Small intestine (tissue), 16 donors: Measurements from ENCODE around the gene NYAP1. TPM values are rescaled to one million over a fixed set of nuclear protein-coding genes. Genes with fewer than 3 reads are reported as not detected.
A peak's percentile ranks its signal among the peaks of the same experiment; 100 is the strongest.
"Not testable (repeated sequence)": the region's sequence is repeated elsewhere in the genome, so short reads cannot be mapped to it uniquely, and the experiment has no call there.

ENCODE experiments used
- DNase-seq, 2 donors: peaks; one replicate each; pipeline versions ENCODE4 v3.0.0 to v3.0.0-alpha.2; 2013
- FAIRE-seq: peaks from 2 replicates; lab custom pipeline; 2012; peaks lifted over from hg19 to GRCh38; lab: Jason Lieb, UNC
- H3K27ac ChIP-seq, 3 donors: one replicate each; pipeline ENCODE4 v1.5.1; 2013; ENCODE audit warnings: low read length in 2 of 3, mild to moderate bottlenecking in 2 of 3, control low read depth in 1 of 3, inconsistent platforms in 1 of 3, low read depth in 1 of 3, moderate library complexity in 1 of 3
- H3K27me3 ChIP-seq, 3 donors: one replicate each; pipeline ENCODE4 v1.6.1; 2013; ENCODE audit warnings: low read length in 3 of 3, inconsistent platforms in 1 of 3; ENCODE audit not compliant: control insufficient read depth in 3 of 3, insufficient read depth in 3 of 3
- H3K36me3 ChIP-seq, 3 donors: one replicate each; pipeline ENCODE4 v1.6.1; 2013; ENCODE audit warnings: low read length in 3 of 3, inconsistent platforms in 1 of 3, low read depth in 1 of 3, mild to moderate bottlenecking in 1 of 3, moderate library complexity in 1 of 3; ENCODE audit not compliant: control insufficient read depth in 3 of 3, insufficient read depth in 2 of 3
- H3K4me1 ChIP-seq, 3 donors: one replicate each; pipeline ENCODE4 v1.6.1; 2013; ENCODE audit warnings: low read length in 2 of 3, inconsistent platforms in 1 of 3, low read depth in 1 of 3, mild to moderate bottlenecking in 1 of 3, moderate library complexity in 1 of 3; ENCODE audit not compliant: control insufficient read depth in 3 of 3, insufficient read depth in 2 of 3
- H3K4me3 ChIP-seq, 3 donors: one replicate each; pipeline ENCODE4 v1.5.1; 2013; ENCODE audit warnings: low read length in 3 of 3, control low read depth in 1 of 3, inconsistent platforms in 1 of 3, low read depth in 1 of 3, mild to moderate bottlenecking in 1 of 3, moderate library complexity in 1 of 3
- H3K9me3 ChIP-seq, 2 donors: one replicate each; pipeline ENCODE4 v1.6.1; 2013; ENCODE audit warnings: low read depth in 1 of 2, low read length in 1 of 2; ENCODE audit not compliant: control insufficient read depth in 2 of 2, insufficient read depth in 1 of 2
- WGBS, 3 donors: extraction: QIAGEN DNeasy Blood & Tissue Kit; methylation state at CpG; one replicate each; pipeline ENCODE4 v1.1.7; 2013; 5-methylcytosine and 5-hydroxymethylcytosine counted together
- long read RNA-seq, 10 donors: transcript quantifications; one replicate each; lab custom pipeline, GENCODE V29; 2026
- polyA plus RNA-seq, 4 donors: library from polyadenylated mRNA; stranded (reverse) in 3 of 4; unstranded in 1 of 4; fragments of 200-250 nt in 3 of 4; fragments of 120-200 nt in 1 of 4; gene quantifications; one replicate each; pipeline versions ENCODE4 v1.2.1 to v1.2.3, GENCODE V29; 2013
- donor health status: healthy with polysubstance abuse.
- donor health status: control.
- donor health status: control.
- donor health status: Bipolar disorder and iron deficiency.
- donor health status: healthy.

NYAP1 gene
- 1 to 10 TPM in 2 of 4 donors, not detected in 2; 1.1 to 2.3 TPM for polyA plus RNA-seq
- long read RNA-seq, donor 1, partial matches to known transcripts = 0 of 1 reads
- long read RNA-seq, donor 1, other reads (novel, unspliced or antisense) = 0 of 1 reads
- long read RNA-seq, donor 2 = 0 reads
- long read RNA-seq, donor 3 = 0 reads
- long read RNA-seq, donor 4 = 0 reads
- long read RNA-seq, donor 5 = 0 reads
- long read RNA-seq, donor 6 = 0 reads
- long read RNA-seq, donor 7 = 0 reads
- long read RNA-seq, donor 8 = 0 reads
- long read RNA-seq, donor 9 = 0 reads
- long read RNA-seq, donor 10 = 0 reads

DNA sequence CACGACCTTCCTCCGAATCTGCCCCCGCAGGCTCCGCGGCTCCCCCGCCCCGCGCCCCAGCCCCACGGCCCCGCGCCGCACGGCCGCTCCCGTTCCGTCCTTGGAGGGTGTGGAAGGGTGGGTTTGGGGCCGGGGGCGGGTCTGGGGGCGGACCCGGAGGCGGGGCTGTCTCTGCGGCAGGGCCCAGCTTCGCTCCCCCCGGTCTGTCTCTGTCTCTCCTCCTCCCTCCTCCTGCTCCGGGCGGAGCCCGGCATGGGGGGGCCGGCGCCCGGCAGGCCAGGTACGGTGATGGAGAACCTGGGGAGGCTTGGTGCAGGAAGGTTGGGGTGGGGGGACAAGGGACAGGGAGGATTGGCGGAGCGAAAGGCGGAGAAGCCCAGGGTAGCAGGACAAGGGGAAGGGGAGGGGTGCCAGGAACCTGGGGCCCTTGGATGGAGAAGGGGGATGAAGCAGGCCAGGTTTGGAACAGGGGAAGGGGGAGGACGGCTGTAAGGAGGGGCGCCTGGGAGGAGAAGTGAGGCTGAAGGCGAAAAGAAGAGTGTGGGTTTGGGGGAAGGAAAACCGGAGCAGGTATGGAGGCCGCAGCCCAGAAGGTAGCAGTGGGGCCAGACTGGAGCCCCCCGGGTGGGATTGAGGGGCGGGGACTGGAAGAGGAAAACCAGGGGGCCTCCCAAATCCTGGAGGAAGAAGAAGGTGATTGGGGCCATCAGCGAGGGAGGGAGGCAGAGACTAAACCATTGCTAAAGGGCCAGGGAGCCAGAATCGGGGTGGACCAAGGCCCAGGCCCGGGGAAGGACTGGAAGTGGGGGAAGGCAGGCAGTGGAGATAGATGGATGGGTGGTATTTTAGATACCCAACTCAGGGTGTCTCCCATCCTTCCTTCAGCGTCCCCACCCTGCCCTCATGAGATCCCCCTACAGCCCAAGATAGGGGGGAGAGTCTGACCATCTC is at the start of gene NYAP1:
TSS of gene NYAP1 (plus strand) at position 206 of the 951 bp plus-strand sequence. CDS start 1,385 bp downstream, outside the sequence.
- H3K4me3 ChIP-seq = peak within 1 kb of the TSS; percentile 45 to 78 (median 54)
- no peak for FAIRE-seq
- 23 to 46% (median 38%) methylated on average over 25 to 45 of the region's 45 CpGs for WGBS, 3 donors

DNA sequence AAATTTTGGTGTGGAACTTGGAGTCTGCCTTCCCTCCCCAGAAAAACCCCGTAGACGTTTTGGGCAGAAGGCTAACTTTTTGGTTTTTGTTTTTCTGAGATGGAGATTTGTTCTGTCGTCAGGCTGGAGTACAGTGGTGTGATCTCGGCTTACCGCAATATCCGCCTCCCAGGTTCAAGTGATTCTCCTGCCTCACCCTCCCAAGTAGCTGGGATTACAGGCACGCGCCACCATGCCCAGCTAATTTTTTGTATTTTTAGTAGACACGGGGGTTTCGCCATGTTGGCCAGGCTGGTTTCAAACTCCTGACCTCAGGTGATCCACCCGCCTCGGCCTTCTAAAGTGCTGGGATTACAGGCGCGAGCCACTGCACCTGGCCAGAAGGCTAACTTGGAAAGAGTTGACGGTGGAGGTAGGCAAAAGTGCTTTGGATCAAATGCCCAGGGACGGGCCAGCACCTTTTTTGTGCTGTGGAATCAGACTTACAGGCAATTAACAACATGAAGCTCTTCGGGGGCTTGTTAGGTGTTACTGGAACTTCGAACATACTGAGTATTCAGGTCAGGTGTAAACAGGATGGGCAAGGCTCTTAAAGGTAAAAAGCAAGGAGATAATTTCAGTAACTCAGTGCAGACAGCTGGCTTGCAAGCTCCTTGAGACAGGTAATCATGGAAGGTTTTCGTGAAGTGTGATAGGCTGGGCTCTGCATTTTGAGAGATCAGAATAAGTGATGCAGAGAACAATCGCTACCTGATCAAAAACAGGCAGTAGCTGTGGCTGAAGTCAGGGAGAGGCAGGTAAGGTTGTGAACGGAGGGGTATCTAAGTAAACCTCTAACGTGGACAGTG is 49.2 kb upstream of the NYAP1 start:
- Histone ChIP-seq H3K36me3 (peaks cover 0 to 49% (median 0%) of the 10 kb centered on the region in 3 donors), H3K27ac (peak overlapping the region; percentile 95 to 97 (median 97)), H3K4me3 (peak overlapping the region in 2 of 3 donors; percentile 90), H3K4me1 (peaks cover 2 to 36% (median 5%) of the 10 kb centered on the region in 3 donors), H3K9me3 (no peaks in the 10 kb centered on the region), H3K27me3 (no peaks in the 10 kb centered on the region)
- FAIRE-seq (no peak), DNase-seq (peak in 1 of 2 donors; percentile 23)
- WGBS, 3 donors = 67 to 77% (median 69%) methylated on average over 22 of the region's 22 CpGs

More for the DNA sequence above, at the start of gene NYAP1:
- Histone ChIP-seq H3K27ac (peak within 1 kb of the TSS in 1 of 3 donors; percentile 14), H3K36me3 (no peaks in the 10 kb centered on the region), H3K9me3 (no peaks in the 10 kb centered on the region), H3K4me1 (peaks cover 0 to 13% (median 4%) of the 10 kb centered on the region in 3 donors), H3K27me3 (no peaks in the 10 kb centered on the region)
- DNase-seq = peak; percentile 48 to 73

DNA sequence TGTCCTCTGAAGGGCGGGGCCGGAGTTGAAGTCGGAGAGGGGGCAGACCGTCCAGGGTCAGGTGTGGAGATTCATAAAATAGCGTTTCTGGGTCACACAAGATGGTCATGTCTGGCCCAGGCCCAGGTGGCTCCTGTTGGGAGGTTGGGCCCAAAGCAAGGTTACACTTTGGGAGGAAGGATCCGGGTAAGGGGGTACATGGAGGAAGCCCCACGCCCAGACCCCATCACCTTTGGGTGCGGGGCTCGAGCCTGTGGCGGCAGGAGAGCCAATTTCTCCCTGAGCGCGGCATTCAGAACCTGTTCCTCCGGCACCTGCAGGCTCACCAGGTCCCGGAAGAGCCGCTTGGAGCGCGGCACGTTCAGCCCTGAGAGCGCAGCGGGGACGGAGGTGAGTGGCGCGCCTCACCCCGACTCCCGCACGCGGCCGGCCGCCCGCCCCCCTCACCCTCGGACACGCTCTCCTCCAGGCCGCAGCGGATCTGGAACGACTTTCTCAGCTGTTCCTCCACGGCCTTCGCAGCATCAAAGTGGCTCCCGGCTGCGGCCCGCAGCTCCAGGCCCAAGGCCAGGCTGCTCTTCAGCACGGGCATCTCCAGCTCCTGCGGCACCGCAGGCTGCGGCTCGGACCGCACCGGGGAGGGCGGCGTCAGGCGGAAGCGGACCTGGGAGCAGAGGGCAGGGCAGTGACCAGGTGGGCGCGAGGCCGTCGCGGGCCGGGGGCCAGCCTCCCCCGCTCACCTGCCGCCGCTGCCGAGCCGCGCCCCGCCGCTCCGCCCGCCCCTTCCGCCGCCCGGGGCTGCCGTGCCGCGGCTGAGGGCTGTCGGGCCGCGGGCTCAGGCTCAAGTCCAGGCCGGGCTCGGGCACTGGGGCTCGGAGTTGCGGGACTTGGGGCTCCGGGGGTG is 48.1 kb upstream of the NYAP1 start:
- Histone ChIP-seq H3K27ac (peak overlapping the region; percentile 95 to 97 (median 97)), H3K4me3 (peak overlapping the region; percentile 83 to 90 (median 90)), H3K4me1 (peaks cover 2 to 33% (median 5%) of the 10 kb centered on the region in 3 donors), H3K9me3 (no peaks in the 10 kb centered on the region), H3K36me3 (peaks cover 0 to 47% (median 0%) of the 10 kb centered on the region in 3 donors), H3K27me3 (no peaks in the 10 kb centered on the region)
- no peak for FAIRE-seq
- 1 to 2% (median 1%) methylated on average over 46 to 81 of the region's 81 CpGs for WGBS, 3 donors
- peak; percentile 59 to 79 for DNase-seq

DNA sequence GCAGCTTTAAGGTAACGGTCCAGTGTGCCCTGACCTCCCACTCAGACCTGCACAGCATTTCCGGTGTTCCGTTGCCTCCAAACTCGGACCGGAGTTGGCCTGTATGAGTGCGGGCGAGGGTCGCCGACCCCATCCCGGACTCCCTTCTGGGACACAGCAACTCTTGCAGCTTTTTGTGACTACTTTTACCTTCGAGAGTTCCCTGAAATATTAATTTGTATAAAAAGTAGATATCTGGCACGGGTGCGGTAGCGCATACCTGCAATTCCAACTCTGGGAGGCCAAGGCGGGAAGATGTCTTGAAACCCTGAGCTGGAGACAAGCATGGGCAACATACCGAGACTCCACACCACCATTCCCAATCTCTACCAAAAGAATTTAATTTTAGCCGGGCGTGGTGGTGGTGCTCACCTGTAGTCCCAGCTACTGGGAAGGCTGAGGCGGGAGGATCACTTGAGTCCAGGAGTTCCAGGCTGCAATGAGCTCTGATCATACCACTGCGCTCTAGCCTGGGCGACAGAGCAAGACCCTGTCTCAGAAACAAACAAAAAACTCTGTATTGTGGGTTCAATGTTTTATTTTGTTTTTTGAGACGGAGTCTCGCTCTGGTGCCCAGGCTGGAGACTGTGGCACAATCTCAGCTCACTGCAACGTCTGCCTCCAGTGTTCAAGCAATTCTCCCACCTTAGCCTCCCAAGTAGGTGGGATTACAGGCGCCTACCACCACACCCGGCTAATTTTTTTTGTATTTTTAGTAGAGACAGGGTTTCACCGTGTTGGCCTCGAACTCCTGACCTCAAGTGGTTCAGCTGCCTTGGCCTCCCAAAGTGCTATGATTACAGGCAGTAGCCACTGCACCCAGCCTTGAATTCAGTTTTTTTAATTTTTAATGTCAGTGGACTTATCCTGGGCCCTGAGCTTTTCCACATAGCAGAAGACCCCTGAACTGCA is 46.3 kb upstream of the NYAP1 start:
- FAIRE-seq = no peak
- WGBS, 3 donors = 90 to 93% (median 93%) methylated on average over 28 of the region's 28 CpGs
- Histone ChIP-seq H3K36me3 (peaks cover 0 to 35% (median 0%) of the 10 kb centered on the region in 3 donors), H3K4me3 (no peak overlapping the region), H3K4me1 (peaks cover 0 to 15% (median 5%) of the 10 kb centered on the region in 3 donors), H3K9me3 (no peaks in the 10 kb centered on the region), H3K27me3 (no peaks in the 10 kb centered on the region), H3K27ac (no peak overlapping the region)
- DNase-seq = no peak

DNA sequence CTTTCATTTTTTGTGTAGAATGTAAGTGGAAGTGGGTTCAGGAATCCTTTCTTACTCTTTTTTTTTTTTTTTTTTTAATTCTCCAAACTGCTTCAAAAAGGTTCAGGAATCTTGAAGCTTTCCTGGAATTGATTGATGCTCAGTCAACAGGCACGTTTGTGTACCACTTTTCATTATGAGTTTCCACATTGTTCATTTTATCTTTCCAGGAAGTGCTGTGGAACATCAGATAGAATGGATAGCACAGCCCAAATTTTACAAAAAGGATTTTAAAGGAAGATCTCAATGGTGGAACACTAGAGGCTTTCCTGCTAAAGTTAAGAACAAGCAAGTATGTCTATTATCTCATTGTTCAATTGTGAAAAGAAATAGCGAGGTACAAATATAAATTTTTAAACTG is 45.6 kb upstream of the NYAP1 start:
- H3K36me3 ChIP-seq = peaks cover 0 to 28% (median 0%) of the 10 kb centered on the region in 3 donors
- no peak overlapping the region for H3K4me3 ChIP-seq
- no peaks in the 10 kb centered on the region for H3K9me3 ChIP-seq
- 50 to 55% (median 54%) methylated on average over 2 of the region's 2 CpGs for WGBS, 3 donors
- FAIRE-seq (no peak), DNase-seq (no peak)
- no peaks in the 10 kb centered on the region for H3K27me3 ChIP-seq
- no peak overlapping the region for H3K27ac ChIP-seq
- H3K4me1 ChIP-seq = peaks cover 0 to 10% (median 5%) of the 10 kb centered on the region in 3 donors

DNA sequence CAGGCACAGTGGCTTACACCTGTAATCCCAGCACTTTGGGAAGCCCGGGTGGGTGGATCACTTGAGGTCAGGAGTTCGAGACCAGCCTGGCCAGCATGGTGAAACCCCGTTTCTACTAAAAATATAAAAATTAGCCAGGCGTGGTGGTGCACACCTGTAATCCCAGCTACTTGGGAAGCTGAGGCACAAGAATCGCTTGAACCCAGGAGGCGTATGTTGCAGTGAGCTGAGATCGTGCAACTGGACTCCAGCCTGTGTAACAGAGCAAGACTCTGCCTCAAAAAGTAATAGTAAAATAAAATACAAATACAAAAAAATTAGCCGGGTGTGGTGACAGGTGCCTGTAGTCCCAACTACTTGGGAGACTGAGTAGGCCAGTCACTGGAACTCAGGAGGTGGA is 45.0 kb upstream of the NYAP1 start:
- not testable (repeated sequence) for FAIRE-seq, H3K27ac ChIP-seq, H3K27me3 ChIP-seq, H3K9me3 ChIP-seq, DNase-seq, H3K4me3 ChIP-seq
- Histone ChIP-seq H3K4me1 (peaks cover 0 to 14% (median 5%) of the 10 kb centered on the region in 3 donors), H3K36me3 (peaks cover 0 to 22% (median 0%) of the 10 kb centered on the region in 3 donors)
- WGBS, 3 donors = 91 to 92% (median 92%) methylated on average over 8 of the region's 8 CpGs
